Measurements from ENCODE around the gene MAP2K5.

Gene MAP2K5

GRCh38 chr15:67834581-67835296 lies 292.2 kb downstream of the MAP2K5 start:
- H3K4me3 ChIP-seq (replicated peaks; ENCODE audit: low read depth, low read length), result peak overlapping the region; percentile 13; the same call in 1 of the 2 replicates
- TF ChIP-seq CTCF (IDR thresholded peaks at IDR 0.05; ENCODE audit: low read depth, low read length, missing control alignments), result no peak
- DNase-seq (ENCODE audit: extremely low read depth, low read depth), result no peak

GRCh38 chr15:67835297-67836133 lies 293.0 kb downstream of the MAP2K5 start:
- peak overlapping the region; percentile 16 for H3K4me3 ChIP-seq (replicated peaks; ENCODE audit: low read depth, low read length)
- no peak for TF ChIP-seq CTCF (IDR thresholded peaks at IDR 0.05; ENCODE audit: low read depth, low read length, missing control alignments)
- DNase-seq (ENCODE audit: extremely low read depth, low read depth), result no peak

GRCh38 chr15:67836134-67836455 lies 293.6 kb downstream of the MAP2K5 start:
- DNase-seq (ENCODE audit: extremely low read depth, low read depth), result no peak
- peak overlapping the region; percentile 16 for H3K4me3 ChIP-seq (replicated peaks; ENCODE audit: low read depth, low read length)

GRCh38 chr15:67836477-67836876 lies 294.0 kb downstream of the MAP2K5 start:
- no peak for DNase-seq (ENCODE audit: extremely low read depth, low read depth)
- peak overlapping the region; percentile 16 for H3K4me3 ChIP-seq (replicated peaks; ENCODE audit: low read depth, low read length)
- peak; percentile 67 for TF ChIP-seq CTCF (IDR thresholded peaks at IDR 0.05; ENCODE audit: low read depth, low read length, missing control alignments)

More at GRCh38 chr15:67836134-67836455, 293.6 kb downstream of the MAP2K5 start:
- no peak for TF ChIP-seq CTCF (IDR thresholded peaks at IDR 0.05; ENCODE audit: low read depth, low read length, missing control alignments)

- H3K4me3 ChIP-seq (replicated peaks; ENCODE audit: low read depth, low read length), result no peak overlapping the region
- no peak for TF ChIP-seq CTCF (IDR thresholded peaks at IDR 0.05; ENCODE audit: low read depth, low read length, missing control alignments)
- no peak for DNase-seq (ENCODE audit: extremely low read depth, low read depth)
Observed at GRCh38 chr15:67836955-67837354, 294.5 kb downstream of the MAP2K5 start.

- H3K4me3 ChIP-seq (replicated peaks; ENCODE audit: low read depth, low read length), result no peak overlapping the region
- no peak for DNase-seq (ENCODE audit: extremely low read depth, low read depth)
- no peak for TF ChIP-seq CTCF (IDR thresholded peaks at IDR 0.05; ENCODE audit: low read depth, low read length, missing control alignments)
Observed at GRCh38 chr15:67838789-67839332, 296.4 kb downstream of the MAP2K5 start.
